ACC112 (cell line): ENCODE data around the gene ERI3.

ENCODE experiments used
- H2AFZ ChIP-seq: fragments of 200-600 bp; sonication (generic); one replicate; pipeline ENCODE4 v1.6.0; 2017; ENCODE audit warnings: antibody characterized with exemption, low read length; ENCODE audit not compliant: unreplicated experiment
- H3K27ac ChIP-seq: fragments of 200-600 bp; sonication (generic); 2 replicates; pipeline ENCODE4 v1.5.1; 2014; ENCODE audit warnings: low read depth, mild to moderate bottlenecking, antibody characterized with exemption, low read length, moderate library complexity
- H3K27me3 ChIP-seq: fragments of 200-600 bp; sonication (generic); 2 replicates; pipeline ENCODE4 v1.6.1; 2014; ENCODE audit warnings: mild to moderate bottlenecking, antibody characterized with exemption, low read length, moderate library complexity, mixed read lengths; ENCODE audit not compliant: insufficient read depth
- H3K36me3 ChIP-seq: fragments of 200-600 bp; sonication (generic); 2 replicates; pipeline ENCODE4 v1.6.1; 2016; ENCODE audit warnings: mild to moderate bottlenecking, antibody characterized with exemption, low read length, moderate library complexity, mixed read lengths; ENCODE audit not compliant: insufficient read depth
- H3K4me1 ChIP-seq: fragments of 200-600 bp; sonication (generic); one replicate; pipeline ENCODE4 v1.6.1; 2016; ENCODE audit warnings: low read length, mixed read lengths; ENCODE audit not compliant: insufficient read depth, unreplicated experiment, control insufficient read depth
- H3K4me3 ChIP-seq: fragments of 200-600 bp; sonication (generic); 2 replicates; pipeline ENCODE4 v1.5.1; 2014; ENCODE audit warnings: mild to moderate bottlenecking, low read depth, low read length
- H3K79me2 ChIP-seq: fragments of 200-600 bp; sonication (generic); one replicate; pipeline ENCODE4 v1.6.0; 2016; ENCODE audit warnings: low read length; ENCODE audit not compliant: control insufficient read depth, unreplicated experiment, insufficient read depth

The ERI3 gene

DNA sequence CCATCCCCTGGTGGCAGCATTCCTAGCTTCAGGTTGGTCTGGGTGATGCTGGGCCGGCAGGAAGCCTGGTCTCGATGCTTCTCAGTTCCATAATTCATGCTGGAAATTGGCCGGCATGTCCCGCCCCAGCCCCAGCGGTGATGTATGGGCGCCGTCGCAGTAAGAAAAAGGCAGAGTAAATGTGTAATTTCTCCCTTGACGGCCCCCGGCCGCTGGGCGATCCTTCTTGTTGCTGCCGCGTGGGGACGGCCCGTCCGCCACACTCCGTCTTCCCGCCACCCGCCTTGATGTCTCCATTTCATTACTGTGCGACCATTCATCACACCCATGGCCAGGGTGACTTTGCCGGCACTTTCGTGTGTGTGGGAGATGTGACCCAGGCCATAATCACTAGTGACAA lies 133.3 kb downstream of the ERI3 start:
- peaks cover 14% of the 10 kb centered on the region; the same call in 1 of the 2 replicates for H3K36me3 ChIP-seq
- no peak overlapping the region for H2AFZ ChIP-seq
- H3K4me1 ChIP-seq: peaks cover 15% of the 10 kb centered on the region
- H3K4me3 ChIP-seq: no peak overlapping the region
- H3K27ac ChIP-seq: no peak overlapping the region
- H3K79me2 ChIP-seq: no peaks in the 10 kb centered on the region
- H3K27me3 ChIP-seq: no peaks in the 10 kb centered on the region

DNA sequence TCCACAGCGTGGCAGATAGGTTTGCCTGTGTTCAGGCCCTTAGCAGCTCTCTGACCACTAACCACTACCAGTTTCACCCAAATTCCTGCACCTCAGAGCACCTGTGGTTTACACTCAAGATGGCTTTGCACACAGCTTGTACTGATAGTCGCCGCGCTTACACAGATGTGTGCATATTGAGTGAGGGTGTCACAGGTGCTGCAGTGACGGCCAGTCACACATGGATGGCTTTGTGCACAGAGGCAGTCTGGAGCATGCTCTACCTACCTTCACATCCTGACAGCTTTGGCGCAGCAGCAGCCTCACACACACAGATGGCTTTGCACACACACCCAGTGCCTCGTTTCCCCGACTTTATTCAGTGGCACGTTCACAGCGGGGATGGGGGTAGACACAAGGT lies 134.3 kb downstream of the ERI3 start:
- peaks cover 15% of the 10 kb centered on the region for H3K4me1 ChIP-seq
- H3K36me3 ChIP-seq: peaks cover 14% of the 10 kb centered on the region; the same call in 1 of the 2 replicates
- no peaks in the 10 kb centered on the region for H3K27me3 ChIP-seq
- peak overlapping the region; percentile 46; the same call in 1 of the 2 replicates for H3K27ac ChIP-seq
- H3K79me2 ChIP-seq: no peaks in the 10 kb centered on the region
- H3K4me3 ChIP-seq: no peak overlapping the region
- H2AFZ ChIP-seq: no peak overlapping the region

DNA sequence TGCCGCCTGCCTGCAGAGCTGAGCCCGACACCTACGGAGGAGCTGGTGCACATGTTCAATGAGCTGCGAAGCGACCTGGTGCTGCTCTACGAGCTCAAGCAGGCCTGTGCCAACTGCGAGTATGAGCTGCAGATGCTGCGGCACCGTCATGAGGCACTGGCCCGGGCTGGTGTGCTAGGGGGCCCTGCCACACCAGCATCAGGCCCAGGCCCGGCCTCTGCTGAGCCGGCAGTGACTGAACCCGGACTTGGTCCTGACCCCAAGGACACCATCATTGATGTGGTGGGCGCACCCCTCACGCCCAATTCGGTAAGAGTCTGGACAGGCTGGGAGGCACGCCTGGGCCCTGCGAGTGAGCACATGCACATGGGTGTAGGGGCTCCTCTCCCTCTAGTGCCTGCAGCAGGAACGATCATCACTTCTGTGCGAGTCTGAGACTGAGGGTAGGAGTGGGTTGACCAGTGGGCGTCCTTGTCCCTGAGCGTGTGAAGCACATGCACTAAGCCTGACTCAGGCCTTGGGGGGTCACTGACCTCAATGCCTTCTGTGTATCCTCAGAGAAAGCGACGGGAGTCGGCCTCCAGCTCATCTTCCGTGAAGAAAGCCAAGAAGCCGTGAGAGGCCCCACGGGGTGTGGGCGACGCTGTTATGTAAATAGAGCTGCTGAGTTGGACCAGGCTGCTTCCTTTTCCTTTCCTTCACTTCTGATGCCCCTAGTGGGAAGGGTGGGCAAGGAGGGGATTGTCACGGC lies 134.9 kb downstream of the ERI3 start:
- Histone ChIP-seq H3K36me3 (peaks cover 14% of the 10 kb centered on the region; the same call in 1 of the 2 replicates), H3K4me1 (peaks cover 15% of the 10 kb centered on the region), H3K27ac (peak overlapping the region; percentile 46; the same call in 1 of the 2 replicates), H3K79me2 (no peaks in the 10 kb centered on the region), H3K4me3 (no peak overlapping the region), H2AFZ (no peak overlapping the region), H3K27me3 (no peaks in the 10 kb centered on the region)

DNA sequence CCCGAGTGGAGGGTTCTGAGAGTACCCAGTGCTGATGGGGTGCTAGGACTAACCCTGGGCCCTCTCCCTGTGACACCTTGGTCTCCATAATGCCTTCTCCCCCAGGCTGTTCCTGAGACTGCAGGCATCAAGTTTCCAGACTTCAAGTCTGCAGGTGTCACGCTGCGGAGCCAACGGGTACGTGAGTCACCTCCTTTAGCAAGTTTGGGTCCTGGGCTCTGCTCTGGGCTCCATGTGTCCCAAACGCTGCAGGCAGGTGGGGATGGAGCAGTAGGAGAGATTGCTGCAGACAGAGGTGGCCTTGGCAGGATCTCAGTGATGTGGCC lies 135.8 kb downstream of the ERI3 start:
- Histone ChIP-seq H3K79me2 (no peaks in the 10 kb centered on the region), H2AFZ (no peak overlapping the region), H3K27ac (no peak overlapping the region), H3K4me1 (peaks cover 15% of the 10 kb centered on the region), H3K36me3 (peaks cover 14% of the 10 kb centered on the region; the same call in 1 of the 2 replicates), H3K4me3 (no peak overlapping the region), H3K27me3 (no peaks in the 10 kb centered on the region)

DNA sequence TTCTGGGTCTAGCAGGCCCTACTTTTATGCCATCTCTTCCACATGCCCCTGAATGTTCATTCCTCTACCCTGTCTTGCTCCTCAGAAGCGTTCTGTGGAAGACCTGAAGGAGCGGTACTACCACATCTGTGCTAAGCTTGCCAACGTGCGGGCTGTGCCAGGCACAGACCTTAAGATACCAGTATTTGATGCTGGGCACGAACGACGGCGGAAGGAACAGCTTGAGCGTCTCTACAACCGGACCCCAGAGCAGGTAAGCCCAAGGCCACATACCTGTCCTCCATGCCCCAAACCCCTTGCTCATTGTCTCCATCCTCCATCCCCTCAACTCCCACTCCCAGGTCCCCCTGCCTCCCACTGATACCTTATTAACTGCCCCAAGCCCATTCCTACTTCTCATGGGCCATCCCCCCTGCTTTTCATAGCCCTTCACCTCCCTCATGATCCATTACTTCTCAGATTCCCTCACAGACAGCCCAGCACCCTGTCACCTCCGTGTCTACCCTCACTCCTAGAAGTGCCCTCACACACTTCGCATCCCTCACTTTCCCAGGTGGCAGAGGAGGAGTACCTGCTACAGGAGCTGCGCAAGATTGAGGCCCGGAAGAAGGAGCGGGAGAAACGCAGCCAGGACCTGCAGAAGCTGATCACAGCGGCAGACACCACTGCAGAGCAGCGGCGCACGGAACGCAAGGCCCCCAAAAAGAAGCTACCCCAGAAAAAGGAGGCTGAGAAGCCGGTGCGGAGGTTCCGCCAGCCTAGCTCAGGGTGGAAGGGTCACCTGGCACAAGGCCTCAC lies 136.4 kb downstream of the ERI3 start:
- H2AFZ ChIP-seq: no peak overlapping the region
- peaks cover 14% of the 10 kb centered on the region; the same call in 1 of the 2 replicates for H3K36me3 ChIP-seq
- no peak overlapping the region for H3K27ac ChIP-seq
- H3K4me1 ChIP-seq: peaks cover 15% of the 10 kb centered on the region
- H3K4me3 ChIP-seq: no peak overlapping the region
- H3K27me3 ChIP-seq: no peaks in the 10 kb centered on the region
- H3K79me2 ChIP-seq: peaks cover 4% of the 10 kb centered on the region

DNA sequence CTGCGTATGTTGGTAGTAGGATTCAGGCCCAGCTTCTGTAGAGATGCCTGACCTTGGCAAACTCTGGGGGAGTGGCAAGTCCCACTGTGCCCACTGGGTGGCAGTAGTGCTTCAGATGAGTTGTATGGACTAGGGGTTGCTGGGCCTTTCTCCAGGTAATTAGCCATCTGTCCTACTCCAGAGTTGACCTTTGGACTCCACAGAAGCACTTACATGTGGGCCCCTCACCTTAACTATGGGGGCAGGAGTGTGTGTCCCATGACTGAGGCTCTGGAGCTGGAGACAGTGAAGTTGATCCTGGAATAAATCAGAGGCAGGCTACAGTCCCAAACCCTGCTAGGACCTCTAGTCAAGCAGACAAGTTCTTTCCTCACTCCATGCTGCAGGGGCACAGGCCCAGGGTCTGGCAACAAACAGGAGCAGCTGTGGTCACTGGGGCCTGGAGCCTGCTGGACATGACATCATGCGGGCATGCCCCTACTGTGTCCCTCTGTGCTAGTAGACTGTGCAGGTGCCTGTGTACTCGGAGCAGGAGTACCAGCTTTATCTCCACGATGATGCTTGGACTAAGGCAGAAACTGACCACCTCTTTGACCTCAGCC lies 137.1 kb downstream of the ERI3 start:
- H3K4me1 ChIP-seq: peaks cover 15% of the 10 kb centered on the region
- H3K36me3 ChIP-seq: peaks cover 14% of the 10 kb centered on the region; the same call in 1 of the 2 replicates
- H3K79me2 ChIP-seq: peaks cover 6% of the 10 kb centered on the region
- H3K4me3 ChIP-seq: no peak overlapping the region
- no peak overlapping the region for H3K27ac ChIP-seq
- no peaks in the 10 kb centered on the region for H3K27me3 ChIP-seq
- no peak overlapping the region for H2AFZ ChIP-seq

DNA sequence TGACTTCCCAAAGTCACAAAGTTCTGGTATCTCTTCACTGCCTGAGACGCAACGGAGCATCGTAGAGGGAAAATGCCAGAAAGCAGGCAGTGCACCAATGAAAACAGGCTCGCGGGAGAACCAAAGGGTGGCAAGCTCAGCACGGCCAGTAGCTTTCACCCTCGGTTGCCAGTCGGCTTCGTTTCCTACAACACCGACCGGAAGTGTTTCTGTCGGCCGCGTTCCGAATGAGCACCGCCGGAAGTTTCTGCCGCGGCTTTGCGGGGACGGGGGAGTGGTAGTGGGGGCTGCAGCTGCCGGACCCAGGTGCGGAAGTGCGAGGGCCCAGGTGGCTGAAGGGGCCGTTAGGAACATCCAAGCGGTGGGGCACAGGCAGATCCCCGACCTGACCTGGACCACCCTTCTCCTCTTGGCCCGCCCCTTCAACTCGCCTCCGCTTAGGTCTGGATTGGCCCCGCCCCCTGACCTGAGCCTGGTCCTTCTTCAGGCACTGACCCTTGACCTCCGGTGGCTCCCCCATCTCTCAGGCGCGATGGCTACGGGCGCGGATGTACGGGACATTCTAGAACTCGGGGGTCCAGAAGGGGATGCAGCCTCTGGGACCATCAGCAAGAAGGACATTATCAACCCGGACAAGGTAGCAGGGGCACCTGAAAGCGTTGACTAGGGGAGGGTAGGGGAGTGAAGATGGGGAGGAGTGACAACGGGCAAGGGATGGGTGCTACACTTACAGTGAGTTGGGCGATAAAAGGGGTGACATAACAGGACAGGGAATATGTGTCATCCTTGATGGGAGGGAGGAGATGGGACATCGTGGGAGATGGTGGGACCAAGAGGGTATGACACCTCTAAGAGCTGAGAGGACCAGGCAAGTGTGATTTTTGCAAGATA lies 141.6 kb downstream of the ERI3 start, which contains the start of gene DMAP1:
Gene DMAP1 (plus strand): TSS at position 250 of the 891 bp plus-strand sequence. CDS start 283 bp downstream, at position 533.
- Histone ChIP-seq H2AFZ (peak within 1 kb of the TSS; percentile 87), H3K4me3 (peak within 1 kb of the TSS; percentile 96), H3K79me2 (peaks cover 6% of the 10 kb centered on the region), H3K27me3 (no peaks in the 10 kb centered on the region), H3K4me1 (peaks cover 4% of the 10 kb centered on the region), H3K27ac (no peak within 1 kb of the TSS), H3K36me3 (no peaks in the 10 kb centered on the region)

DNA sequence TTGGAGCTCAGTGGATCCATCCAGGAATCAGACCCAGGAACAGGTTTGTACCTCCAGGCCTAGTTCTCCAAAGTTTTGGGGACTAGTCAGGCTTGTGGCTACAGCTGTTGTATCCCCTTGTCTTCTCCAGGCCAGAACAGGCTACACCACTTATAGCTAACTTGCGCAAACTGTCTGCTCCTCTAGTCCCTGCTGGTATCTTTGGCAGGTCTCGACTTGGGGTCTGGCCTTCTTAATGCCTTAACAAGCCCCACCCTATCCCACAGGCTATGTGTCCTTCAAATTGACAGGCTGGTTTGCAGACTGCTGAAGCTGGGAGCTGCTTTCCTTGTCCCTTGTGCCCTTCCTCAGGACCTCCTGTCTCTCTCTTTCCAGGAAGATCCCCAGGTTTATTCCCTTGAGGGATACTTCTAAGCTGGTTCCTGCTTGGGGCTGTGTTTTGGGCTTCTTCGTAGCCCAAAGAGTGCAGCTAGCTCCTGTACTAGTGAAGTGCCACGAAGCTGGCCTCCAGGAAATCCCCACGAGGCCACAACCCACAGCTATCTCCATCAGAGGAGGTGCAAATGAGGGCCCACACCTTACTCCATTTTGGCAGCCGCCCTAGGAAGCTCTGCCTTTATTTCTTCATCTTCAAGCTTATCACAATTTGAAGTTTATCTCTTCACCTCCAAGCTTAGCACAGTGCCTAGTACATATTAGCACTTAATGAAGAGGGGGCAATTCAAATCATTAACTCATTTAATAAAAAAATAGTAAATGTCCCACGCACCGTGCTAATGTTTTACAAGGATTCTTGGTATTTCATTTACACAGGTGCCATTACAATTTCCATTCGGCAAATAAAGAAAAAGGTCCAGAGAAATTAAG lies 142.5 kb downstream of the ERI3 start:
- no peaks in the 10 kb centered on the region for H3K27me3 ChIP-seq
- no peaks in the 10 kb centered on the region for H3K36me3 ChIP-seq
- peaks cover 4% of the 10 kb centered on the region for H3K4me1 ChIP-seq
- H3K79me2 ChIP-seq: peaks cover 6% of the 10 kb centered on the region
- H3K4me3 ChIP-seq: peak overlapping the region; percentile 96
- H2AFZ ChIP-seq: peak overlapping the region; percentile 87
- no peak overlapping the region for H3K27ac ChIP-seq

DNA sequence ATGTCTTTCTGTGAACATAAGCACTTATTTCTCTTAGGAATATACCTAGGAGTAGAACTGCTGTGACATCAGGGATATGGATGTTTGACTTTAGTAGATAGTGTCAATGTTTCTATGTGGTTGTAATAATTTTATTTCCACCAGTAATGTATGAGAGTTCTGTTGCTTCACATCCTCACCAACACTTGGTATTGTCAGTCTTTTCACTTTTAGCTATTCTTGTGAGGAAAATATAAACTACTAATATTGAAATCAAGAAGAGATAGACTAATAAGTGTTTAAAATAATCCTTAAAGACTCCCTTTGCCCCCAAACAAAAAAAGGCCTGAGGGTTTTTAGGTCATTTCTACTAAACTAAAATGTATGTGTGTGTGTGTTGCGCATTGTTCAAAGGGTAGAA lies 144.5 kb downstream of the ERI3 start:
- H3K79me2 ChIP-seq: peaks cover 6% of the 10 kb centered on the region
- H3K27ac ChIP-seq: no peak overlapping the region
- no peak overlapping the region for H2AFZ ChIP-seq
- peaks cover 4% of the 10 kb centered on the region for H3K4me1 ChIP-seq
- no peaks in the 10 kb centered on the region for H3K36me3 ChIP-seq
- H3K4me3 ChIP-seq: no peak overlapping the region
- no peaks in the 10 kb centered on the region for H3K27me3 ChIP-seq
